VCaP (cell line): ENCODE results near the gene CNPPD1.

Source experiments
- H3K27ac ChIP-seq: fragments of 450-650 bp; 2 replicates; pipeline ENCODE4 v1.5.1; 2017
- CTCF ChIP-seq: fragments of 450-650 bp; conservative IDR thresholded peaks from 2 replicates; pipeline ENCODE4 v1.5.1; 2017; ENCODE audit warnings: mild to moderate bottlenecking, moderate library complexity

CNPPD1 gene

GRCh38 chr2:219218732-219219701 is 42.3 kb upstream of the CNPPD1 start, which contains the start of gene ABCB6:
TSS of gene ABCB6 (minus strand) at chr2:219218958. CDS start at chr2:219218673, 285 bp downstream.
- TF ChIP-seq CTCF, result no peak
- H3K27ac ChIP-seq, result peak within 1 kb of the TSS; percentile 94

- H3K27ac ChIP-seq, result peak overlapping the region; percentile 94
- no peak for TF ChIP-seq CTCF
Observed at GRCh38 chr2:219218217-219218731, 41.5 kb upstream of the CNPPD1 start.

- no peak for TF ChIP-seq CTCF
- H3K27ac ChIP-seq, result peak overlapping the region; percentile 94; the same call in 1 of the 2 replicates
Observed at GRCh38 chr2:219216535-219216915, 39.8 kb upstream of the CNPPD1 start.

- H3K27ac ChIP-seq, result peak overlapping the region; percentile 94; the same call in 1 of the 2 replicates
- TF ChIP-seq CTCF, result no peak
Observed at GRCh38 chr2:219215871-219216534, 39.3 kb upstream of the CNPPD1 start.

- no peak overlapping the region; the same call in 1 of the 2 replicates for H3K27ac ChIP-seq
- no peak for TF ChIP-seq CTCF
Observed at GRCh38 chr2:219214786-219215185, 38.1 kb upstream of the CNPPD1 start.

GRCh38 chr2:219214141-219214540 is 37.4 kb upstream of the CNPPD1 start:
- no peak for TF ChIP-seq CTCF
- H3K27ac ChIP-seq, result no peak overlapping the region; the same call in 1 of the 2 replicates

GRCh38 chr2:219213486-219214071 is 36.9 kb upstream of the CNPPD1 start:
- no peak overlapping the region for H3K27ac ChIP-seq
- no peak for TF ChIP-seq CTCF
